DND-41 (cell line): ENCODE results near the gene TPM3.

Source experiments
- ATAC-seq: fragments of 200-7000 bp; cut with Tn5 transposase; 3 replicates; pipeline ENCODE4 v1.9.1; 2021; ENCODE audit warnings: low read depth; ENCODE audit not compliant: insufficient read depth
- DNase-seq: peaks from one replicate; pipeline ENCODE4 v3.0.0-alpha.2; 2020
- H2AFZ ChIP-seq: 2 replicates; pipeline ENCODE4 v1.6.0; 2012; ENCODE audit warnings: low read depth, low read length
- H3K27ac ChIP-seq: 2 replicates; pipeline ENCODE4 v1.5.1; 2012; ENCODE audit warnings: low read length, inconsistent platforms
- H3K27me3 ChIP-seq: fragments of 200-600 bp; sonication (generic); 2 replicates; pipeline ENCODE4 v1.6.0; 2012; ENCODE audit warnings: low read length, mild to moderate bottlenecking, inconsistent platforms; ENCODE audit not compliant: insufficient read depth, poor library complexity
- H3K36me3 ChIP-seq: 2 replicates; pipeline ENCODE4 v1.5.1; 2012; ENCODE audit warnings: low read length, inconsistent platforms; ENCODE audit not compliant: insufficient read depth
- H3K4me1 ChIP-seq: 2 replicates; pipeline ENCODE4 v1.5.1; 2012; ENCODE audit warnings: mild to moderate bottlenecking, low read length; ENCODE audit not compliant: insufficient read depth
- H3K4me2 ChIP-seq: 2 replicates; pipeline ENCODE4 v1.6.0; 2012; ENCODE audit warnings: mild to moderate bottlenecking, moderate library complexity, low read length, inconsistent platforms; ENCODE audit not compliant: insufficient read depth
- H3K4me3 ChIP-seq, 2 experiments: fragments of 200-600 bp in 1 of 2; shearing (Covaris generic) in 1 of 2; 2 replicates each; pipeline ENCODE4 v1.5.1; 2012 to 2016; ENCODE audit warnings: inconsistent platforms in 2 of 2, low read length in 2 of 2, mild to moderate bottlenecking in 2 of 2, low read depth in 1 of 2, moderate library complexity in 1 of 2
- H3K79me2 ChIP-seq: 2 replicates; pipeline ENCODE4 v1.6.0; 2012; ENCODE audit warnings: low read length, inconsistent platforms; ENCODE audit not compliant: insufficient read depth
- H3K9ac ChIP-seq: 2 replicates; pipeline ENCODE4 v1.6.0; 2012; ENCODE audit warnings: low read depth, mild to moderate bottlenecking, inconsistent platforms, low read length, moderate library complexity
- H3K9me3 ChIP-seq: 2 replicates; pipeline ENCODE4 v1.5.1; 2012; ENCODE audit warnings: low read length, moderate library complexity, mild to moderate bottlenecking, inconsistent platforms; ENCODE audit not compliant: insufficient read depth, severe bottlenecking
- H4K20me1 ChIP-seq: 2 replicates; pipeline ENCODE4 v1.6.0; 2012; ENCODE audit warnings: low read length; ENCODE audit not compliant: insufficient read depth
- CTCF ChIP-seq: IDR thresholded peaks from 2 replicates; pipeline ENCODE4 v1.5.1; 2012; ENCODE audit warnings: borderline replicate concordance, low read length, moderate library complexity, mild to moderate bottlenecking; ENCODE audit not compliant: poor library complexity, severe bottlenecking; ENCODE audit errors: extremely low read depth
- EZH2 ChIP-seq: IDR thresholded peaks from 3 replicates; pipeline ENCODE4 v1.6.1; 2012; ENCODE audit warnings: borderline replicate concordance, low read depth, mild to moderate bottlenecking, moderate library complexity, low read length, inconsistent platforms; ENCODE audit not compliant: severe bottlenecking

Gene TPM3

GRCh38 chr1:154155251-154155650, 36.6 kb downstream of the TPM3 start:
- no peak overlapping the region for H3K27ac ChIP-seq
- H2AFZ ChIP-seq = no peak overlapping the region
- H3K9me3 ChIP-seq = no peaks in the 10 kb centered on the region
- peaks cover 27% of the 10 kb centered on the region for H3K4me1 ChIP-seq
- H3K9ac ChIP-seq = no peak overlapping the region
- H3K27me3 ChIP-seq = no peaks in the 10 kb centered on the region
- DNase-seq (no peak), ATAC-seq (no peak)
- no peak overlapping the region for H3K4me3 ChIP-seq
- H3K79me2 ChIP-seq = no peaks in the 10 kb centered on the region
- H3K4me2 ChIP-seq = no peak overlapping the region
- peaks cover 6% of the 10 kb centered on the region for H4K20me1 ChIP-seq
- no peak for TF ChIP-seq EZH2
- TF ChIP-seq CTCF = no peak
- peaks cover 56% of the 10 kb centered on the region for H3K36me3 ChIP-seq

GRCh38 chr1:154154534-154155191, 37.2 kb downstream of the TPM3 start, which contains the start of gene NUP210L:
Gene NUP210L, minus strand, starts transcription at chr1:154155073.
- no peak within 1 kb of the TSS for H3K4me2 ChIP-seq
- TF ChIP-seq EZH2 (no peak), CTCF (no peak)
- no peaks in the 10 kb centered on the region for H3K27me3 ChIP-seq
- DNase-seq (no peak), ATAC-seq (no peak)
- peaks cover 6% of the 10 kb centered on the region for H4K20me1 ChIP-seq
- H3K79me2 ChIP-seq = no peaks in the 10 kb centered on the region
- no peak within 1 kb of the TSS for H3K9ac ChIP-seq
- peaks cover 50% of the 10 kb centered on the region for H3K36me3 ChIP-seq
- no peaks in the 10 kb centered on the region for H3K9me3 ChIP-seq
- no peak within 1 kb of the TSS for H3K4me3 ChIP-seq
- no peak within 1 kb of the TSS for H2AFZ ChIP-seq
- no peak within 1 kb of the TSS for H3K27ac ChIP-seq
- H3K4me1 ChIP-seq = peaks cover 27% of the 10 kb centered on the region

DNA sequence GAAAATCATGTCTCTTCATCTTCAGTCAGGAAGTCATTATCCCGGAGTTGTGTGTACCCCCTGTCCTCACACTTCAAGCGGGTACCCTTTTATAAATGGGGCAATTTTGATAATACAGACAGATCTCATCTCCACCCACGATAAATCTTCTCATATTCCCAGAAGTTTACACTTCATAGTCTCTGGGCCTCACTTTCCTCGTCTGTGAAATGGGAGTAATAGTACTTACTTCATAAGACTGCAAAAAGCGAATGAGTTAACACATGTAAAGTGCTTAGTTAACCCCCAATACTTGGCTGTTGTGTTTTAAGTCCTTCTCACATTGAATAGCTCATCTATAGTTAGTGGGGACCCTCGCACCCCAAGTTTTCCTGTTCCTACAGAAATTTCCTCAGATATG, 37.8 kb downstream of the TPM3 start:
- Histone ChIP-seq H3K4me1 (peaks cover 21% of the 10 kb centered on the region), H3K4me3 (no peak overlapping the region), H3K4me2 (no peak overlapping the region), H3K79me2 (no peaks in the 10 kb centered on the region), H3K27me3 (no peaks in the 10 kb centered on the region), H4K20me1 (peaks cover 6% of the 10 kb centered on the region), H3K36me3 (peaks cover 44% of the 10 kb centered on the region), H3K9me3 (no peaks in the 10 kb centered on the region), H3K27ac (no peak overlapping the region), H2AFZ (no peak overlapping the region), H3K9ac (no peak overlapping the region)
- TF ChIP-seq EZH2 = no peak
- no peak for TF ChIP-seq CTCF
- no peak for DNase-seq
- ATAC-seq = no peak
